GM12801 (cell line): ENCODE measurements around the gene HDAC8.

ENCODE experiments used
- CTCF ChIP-seq: IDR thresholded peaks from one replicate; pipeline ENCODE4 v1.5.1; 2011; ENCODE audit warnings: control low read depth; ENCODE audit not compliant: insufficient read length; ENCODE audit errors: extremely low read depth

The HDAC8 gene

GRCh38 chrX:72326605-72327300 is 245.9 kb downstream of the HDAC8 start:
- TF ChIP-seq CTCF = no peak

- TF ChIP-seq CTCF = no peak
Measured at GRCh38 chrX:72317139-72317538, 255.5 kb downstream of the HDAC8 start.

- no peak for TF ChIP-seq CTCF
Measured at GRCh38 chrX:72316408-72317110, 256.1 kb downstream of the HDAC8 start.

- TF ChIP-seq CTCF = no peak
Measured at GRCh38 chrX:72314881-72315280, 257.8 kb downstream of the HDAC8 start.

GRCh38 chrX:72313707-72314641 is 258.7 kb downstream of the HDAC8 start:
- TF ChIP-seq CTCF = no peak

GRCh38 chrX:72312311-72312940 is 260.2 kb downstream of the HDAC8 start:
- TF ChIP-seq CTCF = no peak
